ENCODE data around the gene IL17RB. TPM values are rescaled to one million over a fixed set of nuclear protein-coding genes. Genes with fewer than 3 reads are reported as not detected.

IL17RB gene
- total and polyA plus RNA-seq, 2 of the 8 experiments (the other 6 are each of a cell fraction or from before 2014, with no cell fraction given): 7.0 to 24.6 TPM

DNA sequence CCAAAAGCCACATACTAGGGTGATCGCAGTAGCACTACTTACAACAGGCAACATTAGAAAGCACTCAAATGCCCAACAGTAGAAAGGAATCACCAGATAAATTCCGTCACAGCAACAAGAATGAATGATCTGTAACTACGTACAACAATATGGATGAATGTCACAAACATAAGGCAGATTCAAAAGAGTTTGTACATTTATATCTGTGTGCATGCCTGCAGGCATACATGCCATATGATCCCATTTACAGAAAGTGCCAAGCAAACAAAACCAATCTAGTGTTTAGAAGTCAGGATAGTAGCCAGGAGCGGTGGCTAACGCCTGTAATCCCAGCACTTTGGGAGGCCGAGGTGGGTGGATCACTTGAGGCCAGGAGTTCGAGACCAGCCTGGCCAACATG, 3.5 kb downstream of the IL17RB start:
- H3K14ac ChIP-seq (ENCODE audit: insufficient read length): no peak overlapping the region
- H2BK20ac ChIP-seq (ENCODE audit: low read length): no peak overlapping the region
- H2BK15ac ChIP-seq (ENCODE audit: low read length): no peak overlapping the region
- no peak overlapping the region for H2AFZ ChIP-seq (ENCODE audit: low read length)
- H3K27me3 ChIP-seq (replicated peaks in 1 of 4; ENCODE audit: control insufficient read depth in 3 of 4, extremely low read depth in 1 of 4, insufficient read depth in 3 of 4, low read length in 3 of 4): peaks cover 3 to 16% (median 9%) of the 10 kb centered on the region in 4 experiments
- 89% methylated on average over 7 of the region's 7 CpGs; no CpG with 5 or more reads in 1 of the 2 experiments for WGBS, 2 experiments (ENCODE audit: extremely low coverage in 1 of 2, insufficient coverage in 1 of 2, insufficient read length in 1 of 2, insufficient replicate concordance in 2 of 2, low coverage in 1 of 2, low lambda C conversion rate in 2 of 2, missing lambda C conversion rate in 1 of 2)
- H3K27ac ChIP-seq (ENCODE audit: low read depth, low read length): no peak overlapping the region
- FAIRE-seq: no peak
- H4K20me1 ChIP-seq (replicated peaks in 1 of 2; ENCODE audit: control insufficient read depth in 1 of 2, insufficient read depth in 2 of 2, low read length in 2 of 2): peaks cover 2 to 3% of the 10 kb centered on the region in 2 experiments
- no peak overlapping the region for H2AK5ac ChIP-seq (ENCODE audit: low read depth, low read length)
- no peak overlapping the region for H3K4me2 ChIP-seq (ENCODE audit: insufficient read depth in 1 of 2, low read depth in 2 of 2, low read length in 2 of 2)
- peaks cover 0 to 7% (median 3%) of the 10 kb centered on the region in 4 experiments; a peak in 5 of 8 replicates for H3K36me3 ChIP-seq (ENCODE audit: control insufficient read depth in 2 of 4, insufficient read depth in 4 of 4, low read length in 3 of 4)
- H3K9me3 ChIP-seq (ENCODE audit: insufficient read depth in 2 of 2, low read depth in 1 of 2, low read length in 1 of 2): no peaks in the 10 kb centered on the region
- H2BK5ac ChIP-seq (ENCODE audit: low read depth, low read length): no peak overlapping the region
- H3K9ac ChIP-seq (replicated peaks in 1 of 4; ENCODE audit: extremely low read depth in 1 of 4, low read depth in 3 of 4, low read length in 3 of 4): no peak overlapping the region
- H3K23ac ChIP-seq (ENCODE audit: insufficient read length): no peak overlapping the region
- peaks cover 10% of the 10 kb centered on the region for H3K23me2 ChIP-seq (ENCODE audit: low read depth, low read length)
- H3K18ac ChIP-seq (ENCODE audit: extremely low read depth, low read length): no peak overlapping the region
- no peak overlapping the region for H3K4ac ChIP-seq (replicated peaks; ENCODE audit: insufficient read length, low read depth, low read length)
- TF ChIP-seq CBX8 (IDR thresholded peaks at IDR 0.05; ENCODE audit: borderline replicate concordance, low read depth, low read length): no peak
- TF ChIP-seq, protein P1, sequence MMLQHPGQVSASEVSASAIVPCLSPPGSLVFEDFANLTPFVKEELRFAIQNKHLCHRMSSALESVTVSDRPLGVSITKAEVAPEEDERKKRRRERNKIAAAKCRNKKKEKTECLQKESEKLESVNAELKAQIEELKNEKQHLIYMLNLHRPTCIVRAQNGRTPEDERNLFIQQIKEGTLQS (IDR thresholded peaks at IDR 0.05; ENCODE audit: insufficient read depth, low read depth, low read length): no peak
- no peak for TF ChIP-seq RFX5 (IDR thresholded peaks at IDR 0.05; ENCODE audit: borderline replicate concordance, low read depth, low read length)
- TF ChIP-seq, protein P2, sequence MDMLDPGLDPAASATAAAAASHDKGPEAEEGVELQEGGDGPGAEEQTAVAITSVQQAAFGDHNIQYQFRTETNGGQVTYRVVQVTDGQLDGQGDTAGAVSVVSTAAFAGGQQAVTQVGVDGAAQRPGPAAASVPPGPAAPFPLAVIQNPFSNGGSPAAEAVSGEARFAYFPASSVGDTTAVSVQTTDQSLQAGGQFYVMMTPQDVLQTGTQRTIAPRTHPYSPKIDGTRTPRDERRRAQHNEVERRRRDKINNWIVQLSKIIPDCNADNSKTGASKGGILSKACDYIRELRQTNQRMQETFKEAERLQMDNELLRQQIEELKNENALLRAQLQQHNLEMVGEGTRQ (IDR thresholded peaks at IDR 0.05; ENCODE audit: low read length): no peak
- no peak for TF ChIP-seq RXRA (IDR thresholded peaks at IDR 0.05; ENCODE audit: insufficient read depth, low read depth, low read length)
- no peak for TF ChIP-seq CTBP2 (IDR thresholded peaks at IDR 0.05; ENCODE audit: borderline replicate concordance, insufficient read depth, insufficient read length, low read length)
- no peak for TF ChIP-seq SIN3A (conservative IDR thresholded peaks at IDR 0.05 in 1 of 2, IDR thresholded peaks at IDR 0.05 in 1 of 2; ENCODE audit: low read depth in 1 of 2, low read length in 2 of 2)
- TF ChIP-seq KDM1A (IDR thresholded peaks at IDR 0.05; ENCODE audit: borderline replicate concordance, low read length): no peak
- TF ChIP-seq RBBP5 (IDR thresholded peaks at IDR 0.05; ENCODE audit: borderline replicate concordance, low read depth, low read length): no peak
- TF ChIP-seq SIRT6 (IDR thresholded peaks at IDR 0.05; ENCODE audit: low read length): no peak
- peaks cover 8% of the 10 kb centered on the region for H3K79me1 ChIP-seq (ENCODE audit: low read depth, low read length)
- no peak overlapping the region for H4K8ac ChIP-seq (ENCODE audit: extremely low read depth, insufficient read depth, low read length)
- H3K79me2 ChIP-seq (ENCODE audit: control insufficient read depth in 1 of 2, insufficient read depth in 2 of 2, low read length in 2 of 2): no peaks in the 10 kb centered on the region; a peak in 1 of 4 replicates
- ChIA-PET POLR2A (ENCODE audit: partially characterized antibody) (interaction anchor here (1.1 kb wide), 1 partner anchor 15 kb away, joined by 4 read pairs; no protein-coding TSS in a partner anchor), CTCF (ENCODE audit: partially characterized antibody) (interaction anchor here (0.6 kb wide), 1 partner anchor 472 kb away, joined by 3 read pairs; no protein-coding TSS in a partner anchor)
- no peak overlapping the region for H2BK12ac ChIP-seq (ENCODE audit: low read depth, low read length)
- no peak for DNase-seq (ENCODE audit: low read depth in 1 of 2, low spot score in 2 of 2)
- no peak overlapping the region for H4K5ac ChIP-seq (ENCODE audit: insufficient read length, low read depth, low read length)
- H4K91ac ChIP-seq (replicated peaks; ENCODE audit: insufficient read length, low read length): no peak overlapping the region
- H3K4me3 ChIP-seq (ENCODE audit: extremely low read depth in 1 of 4, insufficient read depth in 2 of 4, low read depth in 3 of 4, low read length in 4 of 4): no peak overlapping the region
- H2BK120ac ChIP-seq (replicated peaks; ENCODE audit: low read depth, low read length): no peak overlapping the region
- peaks cover 2 to 7% (median 6%) of the 10 kb centered on the region in 4 experiments for H3K4me1 ChIP-seq (replicated peaks in 1 of 4; ENCODE audit: control insufficient read depth in 3 of 4, insufficient read depth in 4 of 4, low read length in 3 of 4)
- no peak overlapping the region for H3K56ac ChIP-seq (replicated peaks; ENCODE audit: insufficient read length, low read depth, low read length)
